H1 (cell line): Measurements from ENCODE around the gene NHSL2. TPM values are rescaled to one million over a fixed set of nuclear protein-coding genes. Genes with fewer than 3 reads are reported as not detected.

ENCODE experiments used
- CTCF ChIA-PET: fragments of 300-600 bp; sonication (Branson Sonifier 250); formaldehyde crosslinking; loops from one replicate; lab custom pipeline; 2021; ENCODE audit not compliant: partially characterized antibody; lab: Charles Lee
- POLR2A ChIA-PET: fragments of 300-600 bp; sonication (Branson Sonifier 250); formaldehyde crosslinking; loops from one replicate; lab custom pipeline; 2021; ENCODE audit warnings: inconsistent platforms; ENCODE audit not compliant: partially characterized antibody; lab: Charles Lee
- DNase-seq, 2 experiments: peaks; one replicate each; pipeline versions ENCODE4 v3.0.0 to v3.0.0-alpha.2; 2010 to 2022; ENCODE audit warnings: low spot score in 2 of 2, low read depth in 1 of 2, mixed read lengths in 1 of 2
- FAIRE-seq: peaks from 2 replicates; lab custom pipeline; 2011; peaks lifted over from hg19 to GRCh38; lab: Jason Lieb, UNC
- H2AFZ ChIP-seq: 2 replicates; pipeline ENCODE4 v1.8.1; 2012; ENCODE audit warnings: low read length, inconsistent platforms
- H2AK5ac ChIP-seq: 2 replicates; pipeline ENCODE4 v1.6.1; 2013; ENCODE audit warnings: low read depth, low read length
- H2BK120ac ChIP-seq: replicated peaks from 2 replicates; pipeline ENCODE3; 2013; ENCODE audit warnings: low read depth, low read length, inconsistent platforms
- H2BK12ac ChIP-seq: 2 replicates; pipeline ENCODE4 v1.6.1; 2013; ENCODE audit warnings: low read depth, low read length
- H2BK15ac ChIP-seq: 2 replicates; pipeline ENCODE4 v1.6.1; 2013; ENCODE audit warnings: low read length
- H2BK20ac ChIP-seq: 2 replicates; pipeline ENCODE4 v1.6.1; 2013; ENCODE audit warnings: low read length
- H2BK5ac ChIP-seq: 2 replicates; pipeline ENCODE4 v1.6.1; 2013; ENCODE audit warnings: low read depth, low read length
- H3K14ac ChIP-seq: 2 replicates; pipeline ENCODE4 v1.6.1; 2013; ENCODE audit warnings: inconsistent platforms; ENCODE audit not compliant: insufficient read length
- H3K18ac ChIP-seq: 2 replicates; pipeline ENCODE4 v1.6.1; 2013; ENCODE audit warnings: low read length; ENCODE audit errors: extremely low read depth
- H3K23ac ChIP-seq: 2 replicates; pipeline ENCODE4 v1.6.1; 2013; ENCODE audit warnings: inconsistent platforms; ENCODE audit not compliant: insufficient read length
- H3K23me2 ChIP-seq: 2 replicates; pipeline ENCODE4 v1.6.1; 2013; ENCODE audit warnings: low read depth, low read length
- H3K27ac ChIP-seq: 2 replicates; pipeline ENCODE4 v1.6.1; 2011; ENCODE audit warnings: low read depth, low read length, inconsistent platforms
- H3K27me3 ChIP-seq, 4 experiments: replicated peaks in 1 of 4; 1 replicate in 1 of 4; 2 replicates in 3 of 4; pipeline versions ENCODE4 v1.6.1 to v1.8.1; 2011 to 2013; ENCODE audit warnings: low read length in 3 of 4, mild to moderate bottlenecking in 3 of 4, inconsistent platforms in 2 of 4, mixed read lengths in 2 of 4, moderate library complexity in 1 of 4; ENCODE audit not compliant: control insufficient read depth in 3 of 4, insufficient read depth in 3 of 4; ENCODE audit errors: extremely low read depth in 1 of 4
- H3K36me3 ChIP-seq, 4 experiments: 2 replicates each; pipeline versions ENCODE4 v1.6.1 to v1.8.1; 2011 to 2013; ENCODE audit warnings: mild to moderate bottlenecking in 4 of 4, low read length in 3 of 4, moderate library complexity in 2 of 4, control low read depth in 1 of 4, inconsistent platforms in 1 of 4; ENCODE audit not compliant: insufficient read depth in 4 of 4, control insufficient read depth in 2 of 4
- H3K4ac ChIP-seq: replicated peaks from 2 replicates; pipeline ENCODE3; 2013; ENCODE audit warnings: low read length, low read depth, mixed read lengths, inconsistent platforms; ENCODE audit not compliant: insufficient read length
- H3K4me1 ChIP-seq, 4 experiments: replicated peaks in 1 of 4; 1 replicate in 1 of 4; 2 replicates in 3 of 4; pipeline versions ENCODE4 v1.6.1 to v1.8.1; 2011 to 2013; ENCODE audit warnings: low read length in 3 of 4, inconsistent platforms in 2 of 4, mixed read lengths in 1 of 4; ENCODE audit not compliant: insufficient read depth in 4 of 4, control insufficient read depth in 3 of 4
- H3K4me2 ChIP-seq, 2 experiments: 2 replicates each; pipeline versions ENCODE4 v1.6.1 to v1.8.1; 2011 to 2013; ENCODE audit warnings: low read depth in 2 of 2, low read length in 2 of 2, control low read depth in 1 of 2, inconsistent platforms in 1 of 2, mild to moderate bottlenecking in 1 of 2; ENCODE audit not compliant: insufficient read depth in 1 of 2
- H3K4me3 ChIP-seq, 4 experiments: fragments of 200-600, 300-600 bp in 1 of 4; sonication (generic), shearing (Covaris generic), sonication (Bioruptor Twin) in 1 of 4; 2 replicates each; pipeline versions ENCODE4 v1.5.1 to v1.8.1; 2011 to 2016; ENCODE audit warnings: low read length in 4 of 4, low read depth in 3 of 4, control low read depth in 2 of 4, inconsistent platforms in 2 of 4, mild to moderate bottlenecking in 2 of 4, mixed read lengths in 1 of 4, moderate library complexity in 1 of 4; ENCODE audit not compliant: insufficient read depth in 2 of 4; ENCODE audit errors: extremely low read depth in 1 of 4
- H3K56ac ChIP-seq: replicated peaks from 2 replicates; pipeline ENCODE3; 2013; ENCODE audit warnings: low read depth, mild to moderate bottlenecking, mixed read lengths, low read length, inconsistent platforms; ENCODE audit not compliant: insufficient read length
- H3K79me1 ChIP-seq: 2 replicates; pipeline ENCODE4 v1.6.1; 2013; ENCODE audit warnings: low read depth, low read length, control low read depth
- H3K79me2 ChIP-seq, 2 experiments: 2 replicates each; pipeline versions ENCODE4 v1.6.1 to v1.8.1; 2012 to 2013; ENCODE audit warnings: low read length in 2 of 2, mild to moderate bottlenecking in 2 of 2, inconsistent platforms in 1 of 2; ENCODE audit not compliant: insufficient read depth in 2 of 2, control insufficient read depth in 1 of 2
- H3K9ac ChIP-seq, 4 experiments: replicated peaks in 1 of 4; 1 replicate in 1 of 4; 2 replicates in 3 of 4; pipeline versions ENCODE4 v1.6.1 to v1.8.1; 2011 to 2013; ENCODE audit warnings: low read depth in 3 of 4, low read length in 3 of 4, control low read depth in 2 of 4, mild to moderate bottlenecking in 2 of 4, moderate library complexity in 2 of 4, inconsistent platforms in 1 of 4; ENCODE audit errors: extremely low read depth in 1 of 4
- H3K9me3 ChIP-seq, 2 experiments: 2 replicates each; pipeline versions ENCODE4 v1.6.1 to v1.8.1; 2012 to 2013; ENCODE audit warnings: mild to moderate bottlenecking in 2 of 2, moderate library complexity in 2 of 2, control low read depth in 1 of 2, inconsistent platforms in 1 of 2, low read depth in 1 of 2, low read length in 1 of 2, mixed read lengths in 1 of 2; ENCODE audit not compliant: insufficient read depth in 2 of 2
- H4K20me1 ChIP-seq, 2 experiments: replicated peaks in 1 of 2; 2 replicates each; pipeline versions ENCODE3 to v1.8.1; 2011 to 2013; ENCODE audit warnings: inconsistent platforms in 2 of 2, low read length in 2 of 2, mild to moderate bottlenecking in 1 of 2; ENCODE audit not compliant: insufficient read depth in 2 of 2, control insufficient read depth in 1 of 2
- H4K5ac ChIP-seq: 2 replicates; pipeline ENCODE4 v1.6.1; 2013; ENCODE audit warnings: low read length, low read depth, mixed read lengths, inconsistent platforms; ENCODE audit not compliant: insufficient read length
- H4K8ac ChIP-seq: 2 replicates; pipeline ENCODE4 v1.8.0; 2013; ENCODE audit warnings: mild to moderate bottlenecking, moderate library complexity, low read length, inconsistent platforms; ENCODE audit not compliant: insufficient read depth; ENCODE audit errors: extremely low read depth
- H4K91ac ChIP-seq: replicated peaks from 2 replicates; pipeline ENCODE3; 2013; ENCODE audit warnings: low read length, mixed read lengths, inconsistent platforms; ENCODE audit not compliant: insufficient read length
- ASH2L ChIP-seq: fragments of 200-600, 300-600 bp; sonication (generic); IDR thresholded peaks from one replicate; pipeline ENCODE4 v1.7.1; 2017; ENCODE audit warnings: low read length
- HDAC6 ChIP-seq: IDR thresholded peaks from one replicate; pipeline ENCODE4 v1.7.1; 2012; ENCODE audit warnings: low read depth, mild to moderate bottlenecking, inconsistent platforms, low read length, moderate library complexity
- POLR2A ChIP-seq, 2 experiments: IDR thresholded peaks; 1 replicate in 1 of 2; 2 replicates in 1 of 2; pipeline ENCODE4 v1.6.1; 2011; ENCODE audit warnings: low read depth in 2 of 2, low read length in 2 of 2, mild to moderate bottlenecking in 2 of 2; ENCODE audit errors: control extremely low read depth in 1 of 2
- RFX5 ChIP-seq: IDR thresholded peaks from 2 replicates; pipeline ENCODE4 v1.6.1; 2011; ENCODE audit warnings: low read depth, low read length, improper control_type of control experiment, borderline replicate concordance
- SIN3A ChIP-seq, 2 experiments: IDR thresholded peaks in 1 of 2; conservative IDR thresholded peaks in 1 of 2; 2 replicates each; pipeline ENCODE4 v1.6.1; 2011 to 2012; ENCODE audit warnings: low read length in 2 of 2, improper control_type of control experiment in 1 of 2, low read depth in 1 of 2, mild to moderate bottlenecking in 1 of 2
- SP1 ChIP-seq: IDR thresholded peaks from 2 replicates; pipeline ENCODE4 v1.6.1; 2011; ENCODE audit warnings: low read depth, low read length
- SRF ChIP-seq: IDR thresholded peaks from 2 replicates; pipeline ENCODE4 v1.6.1; 2011; ENCODE audit warnings: mild to moderate bottlenecking, low read depth, low read length, moderate library complexity
- TAF1 ChIP-seq: IDR thresholded peaks from 2 replicates; pipeline ENCODE4 v1.6.1; 2011; ENCODE audit warnings: mild to moderate bottlenecking, low read depth, low read length
- TBP ChIP-seq: IDR thresholded peaks from 2 replicates; pipeline ENCODE4 v1.6.1; 2011; ENCODE audit warnings: low read depth, low read length, improper control_type of control experiment
- USF2 ChIP-seq: IDR thresholded peaks from 2 replicates; pipeline ENCODE4 v1.6.1; 2011; ENCODE audit warnings: low read length, improper control_type of control experiment
- WGBS, 2 experiments: shearing (Covaris generic) in 1 of 2; methylation state at CpG; one replicate each; pipeline versions ENCODE4 v1.1.6 to v1.1.7; 2013 to 2015; ENCODE audit warnings: low lambda C conversion rate in 2 of 2, mixed read lengths in 2 of 2, inconsistent platforms in 1 of 2, low coverage in 1 of 2, missing lambda C conversion rate in 1 of 2; ENCODE audit not compliant: insufficient replicate concordance in 2 of 2, insufficient coverage in 1 of 2, insufficient read length in 1 of 2; ENCODE audit errors: extremely low coverage in 1 of 2, missing lambda C conversion rate in 1 of 2; 5-methylcytosine and 5-hydroxymethylcytosine counted together
- polyA plus RNA-seq, 7 experiments: library from polyadenylated mRNA; depleted of rRNA in 3 of 7; stranded (reverse) in 5 of 7; unstranded in 2 of 7; fragments of >200 nt in 5 of 7; fragments of 200-250 nt in 2 of 7; gene quantifications; 1 replicate in 5 of 7; 2 replicates in 1 of 7; 4 replicates in 1 of 7; pipeline versions ENCODE4 v1.2.1 to v1.2.3, GENCODE V29; 2011 to 2013; ENCODE audit warnings: missing spikeins in 2 of 7, mixed read lengths in 2 of 7
- total RNA-seq: library from RNA; stranded (reverse); fragmentation: NEBNext Ultra II Directional; extraction: Animal tissue kit (Norgen Biotek cat#: 25700); gene quantifications from 2 replicates; pipeline ENCODE4 v1.2.1, GENCODE V29; 2021

The NHSL2 gene
- total and polyA plus RNA-seq, 2 of the 8 experiments (the other 6 are each of a cell fraction or from before 2014, with no cell fraction given): 3.7 to 7.2 TPM

- Histone ChIP-seq H3K23ac (no peak overlapping the region), H3K4ac (no peak overlapping the region), H3K14ac (no peak overlapping the region), H2BK5ac (peak overlapping the region; percentile 90), H2BK120ac (no peak overlapping the region), H3K36me3 (no peaks in the 10 kb centered on the region), H3K9ac (peak overlapping the region in 1 of 4 experiments; percentile 22; a peak in 2 of 7 replicates), H2AK5ac (no peak overlapping the region), H2BK20ac (no peak overlapping the region), H3K4me3 (peak overlapping the region in 1 of 4 experiments; percentile 26; a peak in 1 of 8 replicates), H3K4me2 (peak overlapping the region; percentile 51 to 55), H3K4me1 (peaks cover 6 to 12% (median 8%) of the 10 kb centered on the region in 4 experiments; a peak in 6 of 7 replicates), H3K27me3 (no peaks in the 10 kb centered on the region), H2AFZ (no peak overlapping the region), H3K9me3 (no peaks in the 10 kb centered on the region), H3K27ac (peak overlapping the region; percentile 83), H4K91ac (peak overlapping the region; percentile 70), H3K56ac (no peak overlapping the region), H3K23me2 (no peaks in the 10 kb centered on the region)
- FAIRE-seq: peak; percentile 100
- POLR2A ChIA-PET: interaction anchor here (0.5 to 1.8 kb wide), 7 partner anchors 9 to 259 kb away, joined by 3 to 7 read pairs (median 4); no protein-coding TSS in a partner anchor
- WGBS, 2 experiments: 58% methylated on average over 8 of the region's 9 CpGs; no CpG with 5 or more reads in 1 of the 2 experiments
- TF ChIP-seq SIN3A (conservative IDR thresholded peaks at IDR 0.05 in 1 of 2, IDR thresholded peaks at IDR 0.05 in 1 of 2; ENCODE audit: low read depth in 1 of 2, low read length in 2 of 2) (no peak), ASH2L (peak; percentile 46), HDAC6 (no peak), USF2 (no peak), SRF (peak; percentile 78), TAF1 (peak; percentile 58), TBP (peak; percentile 49; the same call in 1 of the 2 replicates), SP1 (peak; percentile 60; the same call in 1 of the 2 replicates), POLR2A (IDR thresholded peaks at IDR 0.05; ENCODE audit: control extremely low read depth in 1 of 2, low read depth in 2 of 2, low read length in 2 of 2) (peak in 1 of 2 experiments; percentile 51; a peak in 2 of 3 replicates), RFX5 (peak; percentile 84)
- TF ChIP-seq, all 59 proteins: peak for 7
- no peak overlapping the region for H4K8ac ChIP-seq
- CTCF ChIA-PET: interaction anchor here (1.1 to 2.6 kb wide), 4 partner anchors 9 to 82 kb away, joined by 3 to 11 read pairs (median 3); no protein-coding TSS in a partner anchor
- H4K20me1 ChIP-seq: no peaks in the 10 kb centered on the region
- H4K5ac ChIP-seq: no peak overlapping the region
- peak overlapping the region; percentile 39; the same call in 1 of the 2 replicates for H2BK12ac ChIP-seq
- DNase-seq: peak in 1 of 2 experiments; percentile 25
- H3K18ac ChIP-seq: no peak overlapping the region
- no peak overlapping the region for H2BK15ac ChIP-seq
- H3K79me1 ChIP-seq: no peaks in the 10 kb centered on the region
- H3K79me2 ChIP-seq: no peaks in the 10 kb centered on the region
Observed at GRCh38 chrX:72045552-72046277, 135.1 kb downstream of the NHSL2 start.
